ENCODE data around the gene EGFL7.

The EGFL7 gene

GRCh38 chr9:136721339-136722092, 58.8 kb downstream of the EGFL7 start:
- no peak for FAIRE-seq

All from colon (tissue), 2 donors.